ENCODE measurements around the gene USP14. TPM values are rescaled to one million over a fixed set of nuclear protein-coding genes. Genes with fewer than 3 reads are reported as not detected.
"Not testable (repeated sequence)": the region's sequence is repeated elsewhere in the genome, so short reads cannot be mapped to it uniquely, and the experiment has no call there.

USP14 gene
- polyA plus RNA-seq (41.7 and 42.4 TPM in 2 replicates), polyA minus RNA-seq (44.1 and 57.2 TPM in 2 replicates)

GRCh38 chr18:158128-159036, at the start of gene USP14:
TSS of gene USP14 (plus strand) at chr18:158557. CDS start at chr18:158699, 142 bp downstream.
- Histone ChIP-seq H3K9me2 (ENCODE audit: insufficient read depth, low read length) (no peaks in the 10 kb centered on the region), H4K20me1 (ENCODE audit: insufficient read depth) (no peaks in the 10 kb centered on the region), H3K9me3 (ENCODE audit: low read length) (no peaks in the 10 kb centered on the region), H3K4me2 (ENCODE audit: low read length) (peak within 1 kb of the TSS; percentile 79), H3K27ac (ENCODE audit: low read length) (peak within 1 kb of the TSS; percentile 77), H3F3A (ENCODE audit: insufficient read depth, low read length, poor library complexity, severe bottlenecking) (no peaks in the 10 kb centered on the region), H3K79me2 (replicated peaks; ENCODE audit: insufficient read depth, low read length) (peaks cover 43% of the 10 kb centered on the region), H3K27me3 (ENCODE audit: insufficient read depth, low read depth, low read length) (no peaks in the 10 kb centered on the region), H2AFZ (ENCODE audit: low read depth, low read length) (peak within 1 kb of the TSS; percentile 30), H3K36me3 (ENCODE audit: insufficient read depth, low read length) (no peaks in the 10 kb centered on the region), H3K4me3 (ENCODE audit: low read length) (peak within 1 kb of the TSS; percentile 77), H3K9ac (ENCODE audit: low read length) (peak within 1 kb of the TSS; percentile 84)
- TF ChIP-seq REST (IDR thresholded peaks at IDR 0.05; ENCODE audit: borderline replicate concordance) (peak; percentile 24), MXI1 (conservative IDR thresholded peaks at IDR 0.05; ENCODE audit: poor library complexity, severe bottlenecking) (peak; percentile 90), EP300 (conservative IDR thresholded peaks at IDR 0.05; ENCODE audit: poor library complexity, severe bottlenecking) (peak; percentile 70), TAF1 (IDR thresholded peaks at IDR 0.05; ENCODE audit: low read depth) (peak; percentile 48), CTCF (IDR thresholded peaks at IDR 0.05; ENCODE audit: poor library complexity, severe bottlenecking) (no peak), POLR2AphosphoS5 (IDR thresholded peaks at IDR 0.05) (peak; percentile 95), SMC3 (conservative IDR thresholded peaks at IDR 0.05; ENCODE audit: poor library complexity) (peak; percentile 10), EZH2 (IDR thresholded peaks at IDR 0.05; ENCODE audit: borderline replicate concordance, insufficient read depth, low read length, poor library complexity, severe bottlenecking) (no peak), RAD21 (conservative IDR thresholded peaks at IDR 0.05) (no peak)

- not testable (repeated sequence) for H3K9me3 ChIP-seq (ENCODE audit: low read length); H3K9me2 ChIP-seq (ENCODE audit: insufficient read depth, low read length); H3K9ac ChIP-seq (ENCODE audit: low read length); H3K79me2 ChIP-seq (replicated peaks; ENCODE audit: insufficient read depth, low read length); H3K4me3 ChIP-seq (ENCODE audit: low read length); H4K20me1 ChIP-seq (ENCODE audit: insufficient read depth); H3K27ac ChIP-seq (ENCODE audit: low read length); H2AFZ ChIP-seq (ENCODE audit: low read depth, low read length); H3K4me2 ChIP-seq (ENCODE audit: low read length); H3K36me3 ChIP-seq (ENCODE audit: insufficient read depth, low read length); H3K27me3 ChIP-seq (ENCODE audit: insufficient read depth, low read depth, low read length); H3F3A ChIP-seq (ENCODE audit: insufficient read depth, low read length, poor library complexity, severe bottlenecking)
Measured at GRCh38 chr18:108665-109063, 49.7 kb upstream of the USP14 start.

- H4K20me1 ChIP-seq (ENCODE audit: insufficient read depth); H3K9me3 ChIP-seq (ENCODE audit: low read length); H3F3A ChIP-seq (ENCODE audit: insufficient read depth, low read length, poor library complexity, severe bottlenecking); H3K27me3 ChIP-seq (ENCODE audit: insufficient read depth, low read depth, low read length); H3K9ac ChIP-seq (ENCODE audit: low read length); H2AFZ ChIP-seq (ENCODE audit: low read depth, low read length); H3K27ac ChIP-seq (ENCODE audit: low read length); H3K4me2 ChIP-seq (ENCODE audit: low read length); H3K79me2 ChIP-seq (replicated peaks; ENCODE audit: insufficient read depth, low read length); H3K36me3 ChIP-seq (ENCODE audit: insufficient read depth, low read length); H3K9me2 ChIP-seq (ENCODE audit: insufficient read depth, low read length); H3K4me3 ChIP-seq (ENCODE audit: low read length): not testable (repeated sequence)
Measured at GRCh38 chr18:109130-109921, 49.0 kb upstream of the USP14 start.

GRCh38 chr18:109922-110261, 48.5 kb upstream of the USP14 start:
- not testable (repeated sequence) for H3K4me2 ChIP-seq (ENCODE audit: low read length); H3K27ac ChIP-seq (ENCODE audit: low read length); H3K27me3 ChIP-seq (ENCODE audit: insufficient read depth, low read depth, low read length); H3K9me3 ChIP-seq (ENCODE audit: low read length); H3K36me3 ChIP-seq (ENCODE audit: insufficient read depth, low read length); H3K9ac ChIP-seq (ENCODE audit: low read length); H3K9me2 ChIP-seq (ENCODE audit: insufficient read depth, low read length); H3F3A ChIP-seq (ENCODE audit: insufficient read depth, low read length, poor library complexity, severe bottlenecking); H2AFZ ChIP-seq (ENCODE audit: low read depth, low read length); H4K20me1 ChIP-seq (ENCODE audit: insufficient read depth); H3K79me2 ChIP-seq (replicated peaks; ENCODE audit: insufficient read depth, low read length); H3K4me3 ChIP-seq (ENCODE audit: low read length)
